Activated CD8-positive, alpha-beta T cell treated with anti-CD3 and anti-CD28 coated beads, Interleukin-2, amount 10 ng/mL, durations not matched to agents 7 days and 5 days (primary cell): ENCODE results near the gene GRM7. TPM values are rescaled to one million over a fixed set of nuclear protein-coding genes. Genes with fewer than 3 reads are reported as not detected.

ENCODE experiments used
- ATAC-seq: fragments of 150-1000 bp; cut with Tn5 transposase; one replicate; pipeline ENCODE4 v1.10.0; 2021; ENCODE audit warnings: moderate library complexity
- CTCF ChIA-PET: fragments of 350-600 bp; sonication (Branson Sonifier 250); formaldehyde crosslinking; loops from one replicate; lab custom pipeline; 2021; ENCODE audit warnings: antibody characterized with exemption; lab: Charles Lee
- POLR2A ChIA-PET: fragments of 350-600 bp; sonication (Branson Sonifier 250); formaldehyde crosslinking; loops from one replicate; lab custom pipeline; 2021; ENCODE audit warnings: antibody characterized with exemption; lab: Charles Lee
- DNase-seq: peaks from one replicate; pipeline ENCODE4 v3.0.0-alpha.2; 2020
- H3K27ac Mint-ChIP-seq: one replicate; pipeline ENCODE4 v1.8.0; 2021; ENCODE audit warnings: mild to moderate bottlenecking, mixed read lengths
- H3K27me3 Mint-ChIP-seq: one replicate; pipeline ENCODE4 v1.8.0; 2021; ENCODE audit warnings: low read depth, mixed read lengths
- H3K36me3 Mint-ChIP-seq: one replicate; pipeline ENCODE4 v1.8.0; 2021; ENCODE audit warnings: low read depth, mixed read lengths
- H3K4me1 Mint-ChIP-seq: one replicate; pipeline ENCODE4 v1.8.0; 2021; ENCODE audit warnings: low read depth, mixed read lengths
- H3K4me3 Mint-ChIP-seq: one replicate; pipeline ENCODE4 v1.8.0; 2021; ENCODE audit warnings: mild to moderate bottlenecking, mixed read lengths
- H3K9me3 Mint-ChIP-seq: one replicate; pipeline ENCODE4 v1.8.0; 2022; ENCODE audit warnings: mixed read lengths; ENCODE audit not compliant: insufficient read depth
- total RNA-seq, 2 experiments: library from RNA; stranded (reverse); gene quantifications; one replicate each; pipeline ENCODE4 v1.2.3, GENCODE V29; 2021

The GRM7 gene
- total RNA-seq = not detected

GRCh38 chr3:6860954-6861624 is at the start of gene GRM7:
TSS of gene GRM7 (plus strand) at chr3:6861115.
- POLR2A ChIA-PET = no interaction called here
- Mint-ChIP-seq H3K27me3 (peaks cover 16% of the 10 kb centered on the region), H3K27ac (no peak within 1 kb of the TSS), H3K9me3 (no peaks in the 10 kb centered on the region), H3K4me3 (no peak within 1 kb of the TSS), H3K36me3 (peaks cover 3% of the 10 kb centered on the region), H3K4me1 (no peaks in the 10 kb centered on the region)
- CTCF ChIA-PET = no interaction called here
- ATAC-seq = no peak
- DNase-seq = no peak

GRCh38 chr3:6821411-6821810 is 39.5 kb upstream of the GRM7 start:
- no peak overlapping the region for H3K27ac Mint-ChIP-seq
- DNase-seq = no peak
- ChIA-PET POLR2A (no interaction called here), CTCF (no interaction called here)
- H3K36me3 Mint-ChIP-seq = no peaks in the 10 kb centered on the region
- no peak overlapping the region for H3K4me3 Mint-ChIP-seq
- ATAC-seq = no peak
- no peaks in the 10 kb centered on the region for H3K9me3 Mint-ChIP-seq
- no peaks in the 10 kb centered on the region for H3K27me3 Mint-ChIP-seq
- no peaks in the 10 kb centered on the region for H3K4me1 Mint-ChIP-seq

GRCh38 chr3:6825524-6825923 is 35.4 kb upstream of the GRM7 start:
- Mint-ChIP-seq H3K27ac (no peak overlapping the region), H3K36me3 (no peaks in the 10 kb centered on the region), H3K9me3 (no peaks in the 10 kb centered on the region), H3K27me3 (no peaks in the 10 kb centered on the region), H3K4me1 (no peaks in the 10 kb centered on the region), H3K4me3 (no peak overlapping the region)
- DNase-seq (no peak), ATAC-seq (no peak)
- POLR2A ChIA-PET = no interaction called here
- CTCF ChIA-PET = no interaction called here

GRCh38 chr3:6827453-6827852 is 33.5 kb upstream of the GRM7 start:
- Mint-ChIP-seq H3K27ac (no peak overlapping the region), H3K4me3 (no peak overlapping the region), H3K27me3 (no peaks in the 10 kb centered on the region), H3K36me3 (no peaks in the 10 kb centered on the region), H3K4me1 (no peaks in the 10 kb centered on the region), H3K9me3 (no peaks in the 10 kb centered on the region)
- DNase-seq = no peak
- ATAC-seq = no peak
- CTCF ChIA-PET = no interaction called here
- POLR2A ChIA-PET = no interaction called here

- H3K4me1 Mint-ChIP-seq = no peaks in the 10 kb centered on the region
- ChIA-PET POLR2A (no interaction called here), CTCF (no interaction called here)
- DNase-seq = no peak
- no peak overlapping the region for H3K27ac Mint-ChIP-seq
- H3K9me3 Mint-ChIP-seq = no peaks in the 10 kb centered on the region
- no peaks in the 10 kb centered on the region for H3K36me3 Mint-ChIP-seq
- ATAC-seq = no peak
- H3K27me3 Mint-ChIP-seq = no peaks in the 10 kb centered on the region
- no peak overlapping the region for H3K4me3 Mint-ChIP-seq
These were observed 16.2 kb upstream of the GRM7 start for GRCh38 chr3:6844723-6845122.

GRCh38 chr3:6854184-6854583 is 6.7 kb upstream of the GRM7 start:
- ATAC-seq (no peak), DNase-seq (no peak)
- Mint-ChIP-seq H3K4me3 (no peak overlapping the region), H3K27ac (no peak overlapping the region), H3K9me3 (no peaks in the 10 kb centered on the region), H3K4me1 (no peaks in the 10 kb centered on the region), H3K36me3 (no peaks in the 10 kb centered on the region), H3K27me3 (no peaks in the 10 kb centered on the region)
- POLR2A ChIA-PET = no interaction called here
- CTCF ChIA-PET = no interaction called here

GRCh38 chr3:6857510-6857909 is 3.4 kb upstream of the GRM7 start:
- H3K27me3 Mint-ChIP-seq = peaks cover 8% of the 10 kb centered on the region
- ATAC-seq = no peak
- no peak overlapping the region for H3K4me3 Mint-ChIP-seq
- H3K27ac Mint-ChIP-seq = no peak overlapping the region
- ChIA-PET CTCF (no interaction called here), POLR2A (no interaction called here)
- H3K9me3 Mint-ChIP-seq = no peaks in the 10 kb centered on the region
- H3K4me1 Mint-ChIP-seq = no peaks in the 10 kb centered on the region
- DNase-seq = no peak
- H3K36me3 Mint-ChIP-seq = peaks cover 2% of the 10 kb centered on the region

- no peaks in the 10 kb centered on the region for H3K4me1 Mint-ChIP-seq
- DNase-seq = no peak
- POLR2A ChIA-PET = no interaction called here
- peaks cover 16% of the 10 kb centered on the region for H3K27me3 Mint-ChIP-seq
- H3K27ac Mint-ChIP-seq = no peak overlapping the region
- CTCF ChIA-PET = no interaction called here
- H3K4me3 Mint-ChIP-seq = no peak overlapping the region
- H3K9me3 Mint-ChIP-seq = no peaks in the 10 kb centered on the region
- peaks cover 3% of the 10 kb centered on the region for H3K36me3 Mint-ChIP-seq
- ATAC-seq = no peak
These were observed 564 bp upstream of the GRM7 start for GRCh38 chr3:6860149-6860953.

- Mint-ChIP-seq H3K27me3 (peaks cover 16% of the 10 kb centered on the region), H3K4me1 (no peaks in the 10 kb centered on the region), H3K4me3 (no peak overlapping the region), H3K36me3 (peaks cover 3% of the 10 kb centered on the region), H3K27ac (no peak overlapping the region), H3K9me3 (no peaks in the 10 kb centered on the region)
- DNase-seq = no peak
- ChIA-PET POLR2A (no interaction called here), CTCF (no interaction called here)
- no peak for ATAC-seq
These were observed 698 bp downstream of the GRM7 start for GRCh38 chr3:6861625-6862000.

GRCh38 chr3:6862041-6862879 is 1.3 kb downstream of the GRM7 start:
- POLR2A ChIA-PET = no interaction called here
- no peak overlapping the region for H3K27ac Mint-ChIP-seq
- peaks cover 16% of the 10 kb centered on the region for H3K27me3 Mint-ChIP-seq
- CTCF ChIA-PET = no interaction called here
- no peak for ATAC-seq
- peaks cover 3% of the 10 kb centered on the region for H3K36me3 Mint-ChIP-seq
- no peaks in the 10 kb centered on the region for H3K9me3 Mint-ChIP-seq
- DNase-seq = no peak
- no peak overlapping the region for H3K4me3 Mint-ChIP-seq
- H3K4me1 Mint-ChIP-seq = no peaks in the 10 kb centered on the region

- Mint-ChIP-seq H3K9me3 (no peaks in the 10 kb centered on the region), H3K27me3 (peaks cover 16% of the 10 kb centered on the region), H3K4me1 (no peaks in the 10 kb centered on the region), H3K4me3 (no peak overlapping the region), H3K36me3 (peaks cover 3% of the 10 kb centered on the region), H3K27ac (peak overlapping the region; percentile 18)
- CTCF ChIA-PET = no interaction called here
- no peak for DNase-seq
- no peak for ATAC-seq
- POLR2A ChIA-PET = no interaction called here
These were observed 1.9 kb downstream of the GRM7 start for GRCh38 chr3:6862880-6863195.

GRCh38 chr3:6867269-6867668 is 6.4 kb downstream of the GRM7 start:
- DNase-seq = no peak
- CTCF ChIA-PET = no interaction called here
- no peak for ATAC-seq
- H3K27ac Mint-ChIP-seq = no peak overlapping the region
- no peaks in the 10 kb centered on the region for H3K4me1 Mint-ChIP-seq
- H3K9me3 Mint-ChIP-seq = no peaks in the 10 kb centered on the region
- POLR2A ChIA-PET = no interaction called here
- peaks cover 1% of the 10 kb centered on the region for H3K36me3 Mint-ChIP-seq
- H3K4me3 Mint-ChIP-seq = no peak overlapping the region
- peaks cover 8% of the 10 kb centered on the region for H3K27me3 Mint-ChIP-seq
